ENCODE results near the gene TAF6L. TPM values are rescaled to one million over a fixed set of nuclear protein-coding genes. Genes with fewer than 3 reads are reported as not detected.

Gene TAF6L
- total RNA-seq, 1 donor from 2014 or later = 39.4 TPM

DNA sequence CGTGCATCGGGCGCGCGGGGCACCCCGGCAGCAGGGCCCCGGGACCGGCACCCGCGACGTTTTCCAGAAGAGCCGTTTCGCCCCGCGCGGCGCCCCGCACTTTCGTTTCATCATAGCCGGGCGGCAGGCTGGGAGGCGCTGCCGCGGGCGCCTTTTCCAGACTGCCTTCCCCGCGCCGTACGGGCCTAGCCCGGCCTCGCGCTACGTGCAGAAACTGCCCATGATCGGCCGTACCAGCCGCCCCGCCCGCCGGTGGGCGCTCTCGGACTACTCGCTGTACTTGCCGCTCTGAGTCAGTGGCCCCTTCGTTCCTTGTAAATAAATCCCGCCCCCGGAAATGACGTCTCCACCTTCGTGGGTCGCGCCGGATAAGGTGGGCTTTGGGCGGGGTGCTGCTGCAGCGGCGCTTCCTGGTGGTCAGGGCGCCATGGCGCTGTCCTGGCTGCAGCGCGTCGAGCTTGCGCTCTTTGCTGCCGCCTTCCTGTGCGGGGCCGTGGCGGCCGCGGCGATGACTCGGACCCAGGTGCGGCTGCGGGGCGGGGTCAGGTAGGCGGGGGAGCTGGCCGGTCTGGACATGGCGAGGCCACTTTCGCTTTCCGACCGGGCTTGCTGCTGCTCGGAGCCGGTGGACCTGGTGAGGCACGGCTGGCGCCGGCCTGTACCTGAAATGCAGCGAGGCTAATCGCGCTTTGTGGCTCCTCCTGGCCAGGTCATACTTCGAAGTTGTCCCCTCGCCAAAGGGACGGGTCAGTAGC lies 16.0 kb downstream of the TAF6L start, which contains the start of gene TMEM179B:
Gene TMEM179B (plus strand): TSS at position 398 of the 755 bp plus-strand sequence. CDS start 30 bp downstream, at position 428.
- DNase-seq = peak; percentile 96
- Mint-ChIP-seq H3K4me1 (ENCODE audit: low read depth, unreplicated experiment) (peaks cover 5% of the 10 kb centered on the region), H3K9me3 (ENCODE audit: unreplicated experiment) (peaks cover 2% of the 10 kb centered on the region), H3K27ac (ENCODE audit: unreplicated experiment) (peak within 1 kb of the TSS; percentile 87), H3K36me3 (ENCODE audit: unreplicated experiment) (no peaks in the 10 kb centered on the region), H3K27me3 (ENCODE audit: unreplicated experiment) (peaks cover 2% of the 10 kb centered on the region), H3K4me3 (ENCODE audit: unreplicated experiment) (peak within 1 kb of the TSS; percentile 93)
- TF ChIP-seq, protein P1, sequence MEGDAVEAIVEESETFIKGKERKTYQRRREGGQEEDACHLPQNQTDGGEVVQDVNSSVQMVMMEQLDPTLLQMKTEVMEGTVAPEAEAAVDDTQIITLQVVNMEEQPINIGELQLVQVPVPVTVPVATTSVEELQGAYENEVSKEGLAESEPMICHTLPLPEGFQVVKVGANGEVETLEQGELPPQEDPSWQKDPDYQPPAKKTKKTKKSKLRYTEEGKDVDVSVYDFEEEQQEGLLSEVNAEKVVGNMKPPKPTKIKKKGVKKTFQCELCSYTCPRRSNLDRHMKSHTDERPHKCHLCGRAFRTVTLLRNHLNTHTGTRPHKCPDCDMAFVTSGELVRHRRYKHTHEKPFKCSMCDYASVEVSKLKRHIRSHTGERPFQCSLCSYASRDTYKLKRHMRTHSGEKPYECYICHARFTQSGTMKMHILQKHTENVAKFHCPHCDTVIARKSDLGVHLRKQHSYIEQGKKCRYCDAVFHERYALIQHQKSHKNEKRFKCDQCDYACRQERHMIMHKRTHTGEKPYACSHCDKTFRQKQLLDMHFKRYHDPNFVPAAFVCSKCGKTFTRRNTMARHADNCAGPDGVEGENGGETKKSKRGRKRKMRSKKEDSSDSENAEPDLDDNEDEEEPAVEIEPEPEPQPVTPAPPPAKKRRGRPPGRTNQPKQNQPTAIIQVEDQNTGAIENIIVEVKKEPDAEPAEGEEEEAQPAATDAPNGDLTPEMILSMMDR (IDR thresholded peaks at IDR 0.05; ENCODE audit: partially characterized antibody, unreplicated experiment) = no peak

DNA sequence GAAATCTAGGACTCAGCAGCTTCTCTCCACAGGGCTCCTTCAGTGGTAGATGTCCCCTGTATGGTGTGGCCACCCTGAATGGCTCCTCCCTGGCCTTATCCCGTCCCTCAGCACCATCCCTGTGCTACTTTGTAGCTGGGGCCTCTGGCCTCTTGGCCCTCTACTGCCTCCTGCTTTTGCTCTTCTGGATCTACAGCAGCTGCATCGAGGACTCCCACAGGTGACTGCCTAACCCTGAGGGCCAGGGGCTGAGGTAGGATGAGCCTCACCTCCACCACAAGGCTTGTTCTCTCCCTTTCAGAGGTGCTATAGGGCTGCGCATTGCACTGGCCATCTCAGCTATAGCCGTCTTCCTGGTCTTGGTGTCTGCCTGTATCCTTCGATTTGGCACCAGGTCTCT lies 17.8 kb downstream of the TAF6L start:
- H3K4me1 Mint-ChIP-seq (ENCODE audit: low read depth, unreplicated experiment) = peaks cover 7% of the 10 kb centered on the region
- no peak overlapping the region for H3K27ac Mint-ChIP-seq (ENCODE audit: unreplicated experiment)
- H3K36me3 Mint-ChIP-seq (ENCODE audit: unreplicated experiment) = no peaks in the 10 kb centered on the region

DNA sequence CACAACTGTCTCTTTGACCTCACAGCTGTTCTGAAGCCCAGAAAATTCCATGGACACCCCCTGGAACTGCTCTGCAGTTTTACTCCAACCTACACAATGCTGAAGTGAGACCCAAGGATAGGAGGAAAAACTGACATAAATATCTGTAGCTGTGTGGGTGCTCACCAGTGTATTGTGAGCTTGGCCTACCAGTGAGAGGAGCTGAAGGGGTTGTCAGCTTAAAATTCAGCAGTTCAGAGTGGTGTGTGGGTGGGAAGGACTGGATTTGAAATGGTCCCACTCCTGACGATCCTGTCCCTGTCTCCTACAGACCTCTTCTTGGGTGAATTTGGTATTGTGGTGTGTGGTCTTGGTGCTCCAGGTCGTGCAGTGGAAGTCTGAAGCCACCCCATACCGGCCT lies 18.4 kb downstream of the TAF6L start:
- Mint-ChIP-seq H3K4me1 (ENCODE audit: low read depth, unreplicated experiment) (peaks cover 7% of the 10 kb centered on the region), H3K36me3 (ENCODE audit: unreplicated experiment) (no peaks in the 10 kb centered on the region), H3K4me3 (ENCODE audit: unreplicated experiment) (peak overlapping the region; percentile 76), H3K27ac (ENCODE audit: unreplicated experiment) (peak overlapping the region; percentile 70), H3K27me3 (ENCODE audit: unreplicated experiment) (peaks cover 2% of the 10 kb centered on the region), H3K9me3 (ENCODE audit: unreplicated experiment) (peaks cover 7% of the 10 kb centered on the region)
- TF ChIP-seq, protein P1 (IDR thresholded peaks at IDR 0.05; ENCODE audit: partially characterized antibody, unreplicated experiment) = no peak
- DNase-seq = no peak

More for the DNA sequence above, 17.8 kb downstream of the TAF6L start:
- peak overlapping the region; percentile 76 for H3K4me3 Mint-ChIP-seq (ENCODE audit: unreplicated experiment)
- TF ChIP-seq, protein P1 (IDR thresholded peaks at IDR 0.05; ENCODE audit: partially characterized antibody, unreplicated experiment) = no peak
- DNase-seq = no peak
- peaks cover 3% of the 10 kb centered on the region for H3K9me3 Mint-ChIP-seq (ENCODE audit: unreplicated experiment)
- H3K27me3 Mint-ChIP-seq (ENCODE audit: unreplicated experiment) = peaks cover 2% of the 10 kb centered on the region

DNA sequence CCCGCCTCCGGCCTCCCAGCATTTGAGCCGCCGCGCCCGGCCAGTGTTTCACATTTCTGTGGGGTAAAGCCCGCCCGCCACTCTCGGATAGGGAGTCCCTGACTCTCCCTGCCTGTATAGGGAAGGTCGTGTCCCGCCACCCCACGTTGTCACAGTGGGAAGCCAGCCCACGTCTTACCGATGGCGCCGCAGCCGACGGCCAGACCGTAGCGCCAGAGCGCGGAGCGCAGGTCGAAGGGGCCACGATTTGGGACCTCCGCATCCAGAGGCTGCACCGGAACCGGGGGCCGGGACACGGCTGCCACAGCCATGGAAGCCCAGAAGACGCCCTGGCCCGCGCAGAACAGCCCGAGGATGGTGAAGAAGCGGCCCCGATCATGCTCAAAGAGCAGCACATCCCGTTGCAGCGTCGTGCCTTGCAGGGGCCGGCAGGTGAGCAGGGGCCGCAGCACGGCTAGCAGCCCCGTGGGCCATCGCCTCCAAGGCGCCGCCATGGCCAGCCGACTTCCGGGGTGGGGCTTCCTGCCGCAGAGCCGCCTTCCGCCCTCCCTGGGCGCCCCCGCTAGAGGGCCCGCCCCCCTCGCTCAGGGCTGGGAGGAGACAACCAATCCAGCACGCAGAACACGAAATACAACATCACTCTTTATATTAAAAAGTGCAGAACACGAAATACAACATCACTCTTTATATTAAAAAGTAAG lies 20.5 kb downstream of the TAF6L start, which contains the start of gene TMEM223:
Gene TMEM223 (minus strand): TSS at position 506 of the 701 bp plus-strand sequence. CDS start 12 bp downstream, at position 494.
- Mint-ChIP-seq H3K4me1 (ENCODE audit: low read depth, unreplicated experiment) (peaks cover 7% of the 10 kb centered on the region), H3K27ac (ENCODE audit: unreplicated experiment) (peak within 1 kb of the TSS; percentile 84), H3K4me3 (ENCODE audit: unreplicated experiment) (peak within 1 kb of the TSS; percentile 87), H3K36me3 (ENCODE audit: unreplicated experiment) (no peaks in the 10 kb centered on the region), H3K9me3 (ENCODE audit: unreplicated experiment) (peaks cover 7% of the 10 kb centered on the region), H3K27me3 (ENCODE audit: unreplicated experiment) (peaks cover 2% of the 10 kb centered on the region)
- peak; percentile 93 for DNase-seq
- TF ChIP-seq, protein P1 (IDR thresholded peaks at IDR 0.05; ENCODE audit: partially characterized antibody, unreplicated experiment) = peak; percentile 34

Measured in glutamatergic neuron (in vitro differentiated cells).